Stomach (tissue), 9 donors: ENCODE data around the gene PKHD1. TPM values are rescaled to one million over a fixed set of nuclear protein-coding genes. Genes with fewer than 3 reads are reported as not detected.
A peak's percentile ranks its signal among the peaks of the same experiment; 100 is the strongest.

ENCODE experiments used
- DNase-seq, 2 donors: peaks; one replicate each; pipeline versions ENCODE4 v3.0.0 to v3.0.0-alpha.2; 2013 to 2019
- H3K27ac ChIP-seq, 5 donors: fragments of 200-600 bp in 4 of 5; sonication (generic) in 4 of 5; one replicate each; pipeline ENCODE4 v1.5.1; 2013 to 2019; ENCODE audit warnings: mild to moderate bottlenecking in 1 of 5, moderate library complexity in 1 of 5
- H3K27me3 ChIP-seq, 3 donors: fragments of 200-600 bp; sonication (generic); one replicate each; pipeline ENCODE4 v1.5.1; 2017 to 2019; ENCODE audit warnings: mixed run types in 1 of 3
- H3K36me3 ChIP-seq, 4 donors: fragments of 200-600 bp; sonication (generic); 1 replicate in 3 of 4; 2 replicates in 1 of 4; pipeline ENCODE4 v1.5.1; 2016 to 2019
- H3K4me1 ChIP-seq, 4 donors: fragments of 200-600 bp; sonication (generic); one replicate each; pipeline ENCODE4 v1.5.1; 2016 to 2019
- H3K4me3 ChIP-seq, 4 donors: fragments of 200-600 bp; sonication (generic) in 3 of 4; one replicate each; pipeline ENCODE4 v1.5.1; 2016 to 2019; ENCODE audit warnings: mild to moderate bottlenecking in 1 of 4
- H3K9me3 ChIP-seq, 4 donors: fragments of 200-600 bp; sonication (generic); one replicate each; pipeline ENCODE4 v1.5.1; 2016 to 2019
- EP300 ChIP-seq: sonication (generic); formaldehyde crosslinking; IDR thresholded peaks from one replicate; pipeline ENCODE4 v1.6.1; 2017; ENCODE audit warnings: antibody characterized with exemption
- POLR2A ChIP-seq, 4 donors: fragments of 450-650 bp; IDR thresholded peaks; one replicate each; pipeline ENCODE4 v1.6.1; 2016; ENCODE audit warnings: antibody characterized with exemption in 4 of 4, control low read depth in 2 of 4, mild to moderate bottlenecking in 1 of 4, moderate library complexity in 1 of 4
- POLR2AphosphoS5 ChIP-seq, 3 donors: sonication (generic); formaldehyde crosslinking; IDR thresholded peaks; one replicate each; pipeline ENCODE4 v1.6.1; 2016; ENCODE audit warnings: antibody characterized with exemption in 3 of 3
- WGBS, 5 donors: extraction: QIAGEN DNeasy Blood & Tissue Kit in 3 of 5; methylation state at CpG; one replicate each; pipeline versions ENCODE4 v1.1.5 to v1.1.7; 2013 to 2018; 5-methylcytosine and 5-hydroxymethylcytosine counted together
- intact Hi-C: fragments of 100-400 bp; cut with DNase I; formaldehyde crosslinking; loops from one replicate; pipeline ENCODE4 v1.15.1; 2023; ENCODE audit warnings: low total_unique reads
- polyA plus RNA-seq, 3 donors: library from polyadenylated mRNA; stranded (reverse); fragments of 200-250 nt; gene quantifications; one replicate each; pipeline ENCODE4 v1.2.3, GENCODE V29; 2013
- total RNA-seq, 5 donors: library from RNA; depleted of rRNA; stranded (reverse); fragments of >200 nt; gene quantifications; one replicate each; pipeline versions ENCODE4 v1.1.0 to v1.2.3, GENCODE V29; 2014 to 2016
- TF ChIP-seq, protein P1 (sequence below), 7 experiments: fragments of 450-650 bp in 4 of 7; fragments of 200-600 bp in 3 of 7; sonication (generic) in 3 of 7; IDR thresholded peaks; one replicate each; pipeline ENCODE4 v1.5.1; 2016 to 2019; ENCODE audit warnings: antibody characterized with exemption in 7 of 7, control low read depth in 2 of 7, mild to moderate bottlenecking in 1 of 7
- donor health status: healthy with polysubstance abuse.
- donor health status: Bipolar disorder and iron deficiency.
- donor health status: healthy.

PKHD1 gene
- total and polyA plus RNA-seq, 8 donors, result 0.19 to 19.2 (median 4.6) TPM; not detected in 2

DNA sequence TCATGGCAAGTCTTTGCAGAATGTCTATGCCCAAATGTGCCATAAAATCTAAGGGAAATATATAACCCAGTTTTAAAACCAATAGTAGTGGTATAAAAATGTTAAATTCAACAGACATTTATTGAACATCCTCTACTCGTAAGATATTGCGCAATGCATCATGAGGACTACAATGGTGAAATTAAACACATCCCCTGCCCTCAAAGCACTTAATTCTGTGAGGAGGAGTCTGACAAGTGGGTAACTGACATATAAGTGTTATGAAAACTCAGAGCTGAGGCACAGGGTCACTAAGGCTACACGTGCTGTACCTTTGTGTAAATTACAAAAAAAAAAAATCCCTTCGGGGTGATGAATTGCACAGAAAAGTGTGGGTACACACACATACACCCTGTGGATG, 6.2 kb downstream of the PKHD1 start:
- 76 to 90% (median 85%) methylated on average over 4 of the region's 4 CpGs for WGBS, 5 donors
- H3K27me3 ChIP-seq, result no peaks in the 10 kb centered on the region
- H3K9me3 ChIP-seq, result no peaks in the 10 kb centered on the region
- no peaks in the 10 kb centered on the region for H3K36me3 ChIP-seq
- no peak overlapping the region for H3K4me3 ChIP-seq
- no peaks in the 10 kb centered on the region for H3K4me1 ChIP-seq
- no peak overlapping the region for H3K27ac ChIP-seq
- DNase-seq, result no peak
- intact Hi-C loops, result no loop called here
- no peak for TF ChIP-seq POLR2A (IDR thresholded peaks at IDR 0.05)
- TF ChIP-seq, protein P1, sequence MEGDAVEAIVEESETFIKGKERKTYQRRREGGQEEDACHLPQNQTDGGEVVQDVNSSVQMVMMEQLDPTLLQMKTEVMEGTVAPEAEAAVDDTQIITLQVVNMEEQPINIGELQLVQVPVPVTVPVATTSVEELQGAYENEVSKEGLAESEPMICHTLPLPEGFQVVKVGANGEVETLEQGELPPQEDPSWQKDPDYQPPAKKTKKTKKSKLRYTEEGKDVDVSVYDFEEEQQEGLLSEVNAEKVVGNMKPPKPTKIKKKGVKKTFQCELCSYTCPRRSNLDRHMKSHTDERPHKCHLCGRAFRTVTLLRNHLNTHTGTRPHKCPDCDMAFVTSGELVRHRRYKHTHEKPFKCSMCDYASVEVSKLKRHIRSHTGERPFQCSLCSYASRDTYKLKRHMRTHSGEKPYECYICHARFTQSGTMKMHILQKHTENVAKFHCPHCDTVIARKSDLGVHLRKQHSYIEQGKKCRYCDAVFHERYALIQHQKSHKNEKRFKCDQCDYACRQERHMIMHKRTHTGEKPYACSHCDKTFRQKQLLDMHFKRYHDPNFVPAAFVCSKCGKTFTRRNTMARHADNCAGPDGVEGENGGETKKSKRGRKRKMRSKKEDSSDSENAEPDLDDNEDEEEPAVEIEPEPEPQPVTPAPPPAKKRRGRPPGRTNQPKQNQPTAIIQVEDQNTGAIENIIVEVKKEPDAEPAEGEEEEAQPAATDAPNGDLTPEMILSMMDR (IDR thresholded peaks at IDR 0.05), result no peak
- no peak for TF ChIP-seq EP300
- no peak for TF ChIP-seq POLR2AphosphoS5 (IDR thresholded peaks at IDR 0.05)

DNA sequence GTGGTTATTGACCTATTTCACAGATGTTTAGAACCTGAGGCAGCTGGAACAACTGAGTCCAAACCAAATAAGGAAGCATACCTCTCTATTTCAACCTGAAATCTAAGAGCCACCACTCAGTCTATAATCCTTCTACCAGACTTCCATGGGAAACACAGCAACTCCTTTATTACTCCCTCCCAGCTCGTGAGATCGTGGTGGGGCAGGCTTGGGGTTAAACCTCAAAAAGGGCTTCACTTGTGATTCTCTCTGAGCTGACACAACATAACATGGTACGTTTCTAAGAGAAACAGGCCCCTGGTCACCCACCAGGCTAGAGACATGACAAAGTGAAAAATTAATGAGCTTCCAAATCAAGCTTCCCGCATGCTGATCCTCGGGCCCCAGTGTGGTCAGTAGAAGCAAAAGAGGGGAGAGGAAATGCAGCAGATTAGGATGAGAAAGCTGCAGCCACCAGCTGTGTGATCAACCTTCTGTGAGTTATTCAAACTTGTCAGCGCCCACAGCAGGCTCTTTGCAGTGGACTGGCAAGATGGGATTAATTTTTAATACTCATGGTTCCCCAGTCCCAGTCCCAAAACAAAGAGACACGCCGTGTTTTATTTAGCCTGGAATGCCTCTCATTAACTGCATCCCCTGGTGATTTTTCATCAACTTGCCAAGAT, 9.3 kb downstream of the PKHD1 start:
- intact Hi-C loops, result no loop called here
- Histone ChIP-seq H3K4me3 (no peak overlapping the region), H3K27me3 (no peaks in the 10 kb centered on the region), H3K9me3 (no peaks in the 10 kb centered on the region), H3K4me1 (no peaks in the 10 kb centered on the region), H3K27ac (no peak overlapping the region), H3K36me3 (no peaks in the 10 kb centered on the region)
- DNase-seq, result no peak
- TF ChIP-seq POLR2A (IDR thresholded peaks at IDR 0.05) (no peak), POLR2AphosphoS5 (IDR thresholded peaks at IDR 0.05) (no peak), EP300 (no peak)
- TF ChIP-seq, protein P1 (IDR thresholded peaks at IDR 0.05), result no peak
- WGBS, 5 donors, result 60 to 74% (median 64%) methylated on average over 8 of the region's 8 CpGs

DNA sequence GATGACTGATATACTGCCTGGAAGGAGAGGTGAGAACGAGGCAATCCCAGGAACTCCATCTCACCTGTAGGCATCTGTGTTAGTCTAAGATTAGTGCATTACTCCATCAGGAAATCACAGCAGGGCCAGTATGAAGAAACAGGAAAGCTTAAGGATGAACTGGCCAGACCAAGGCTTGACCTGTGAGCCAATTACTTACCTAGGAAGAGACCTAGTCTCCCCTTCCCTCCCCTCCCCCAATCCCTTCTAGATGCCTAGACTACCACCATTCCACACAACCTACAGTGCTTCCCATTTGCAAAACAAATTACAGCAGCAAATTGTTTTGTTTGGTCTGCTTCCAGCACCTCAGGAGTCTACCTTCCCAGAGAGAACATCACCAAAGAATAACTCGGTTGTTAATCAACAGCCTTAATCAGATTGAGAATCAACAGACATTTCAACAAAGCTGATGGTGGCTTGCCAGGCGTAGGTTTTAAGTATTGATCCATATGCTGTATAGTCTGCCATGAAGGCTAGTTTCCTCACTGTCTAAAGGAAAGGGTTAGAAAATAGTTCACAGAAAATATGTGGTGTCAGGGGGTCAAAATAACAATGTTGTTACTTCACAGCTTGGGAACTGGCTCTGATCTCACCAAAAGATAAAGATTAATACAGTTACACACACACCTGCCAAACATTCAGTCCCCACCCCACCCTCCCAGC, 10.1 kb downstream of the PKHD1 start:
- WGBS, 5 donors, result 40 to 56% (median 49%) methylated on average over 3 of the region's 3 CpGs
- intact Hi-C loops, result no loop called here
- no peaks in the 10 kb centered on the region for H3K36me3 ChIP-seq

DNA sequence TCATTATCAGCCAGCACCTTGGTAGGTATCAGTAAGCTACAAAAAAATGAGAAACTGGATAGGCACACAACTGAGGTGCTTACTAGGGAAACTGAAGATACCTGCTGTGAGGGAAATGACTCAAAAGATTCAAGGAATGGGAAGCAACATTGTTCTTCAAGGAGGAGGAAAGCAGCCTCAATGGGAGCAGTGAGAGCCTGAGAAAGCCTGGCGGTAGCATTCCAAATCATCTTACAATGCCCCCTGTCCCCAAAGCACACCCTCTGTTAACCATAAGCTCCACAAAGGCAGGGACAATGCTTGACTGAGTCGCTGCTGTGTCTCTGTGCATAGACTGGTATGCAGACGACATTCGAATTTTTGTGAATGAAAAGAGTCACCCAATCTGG, 10.6 kb downstream of the PKHD1 start:
- Histone ChIP-seq H3K4me3 (no peak overlapping the region), H3K27ac (no peak overlapping the region), H3K36me3 (no peaks in the 10 kb centered on the region), H3K9me3 (no peaks in the 10 kb centered on the region), H3K27me3 (no peaks in the 10 kb centered on the region), H3K4me1 (no peaks in the 10 kb centered on the region)
- TF ChIP-seq, protein P1 (IDR thresholded peaks at IDR 0.05), result no peak
- TF ChIP-seq POLR2A (IDR thresholded peaks at IDR 0.05) (no peak), EP300 (no peak), POLR2AphosphoS5 (IDR thresholded peaks at IDR 0.05) (no peak)
- DNase-seq, result no peak
- whole genome bisulfite sequencing, 5 donors, result 56 to 77% (median 72%) methylated on average over 4 of the region's 4 CpGs
- intact Hi-C loops, result no loop called here

More for the DNA sequence above, 10.1 kb downstream of the PKHD1 start:
- H3K27me3 ChIP-seq, result no peaks in the 10 kb centered on the region
- no peak overlapping the region for H3K27ac ChIP-seq
- H3K9me3 ChIP-seq, result no peaks in the 10 kb centered on the region
- no peak overlapping the region for H3K4me3 ChIP-seq
- TF ChIP-seq POLR2A (IDR thresholded peaks at IDR 0.05), result no peak
- TF ChIP-seq EP300, result no peak
- TF ChIP-seq, protein P1 (IDR thresholded peaks at IDR 0.05), result no peak
- TF ChIP-seq POLR2AphosphoS5 (IDR thresholded peaks at IDR 0.05), result no peak
- no peaks in the 10 kb centered on the region for H3K4me1 ChIP-seq
- peak in 1 of 2 donors; percentile 7 for DNase-seq
